Tibial nerve (tissue), 4 donors: ENCODE measurements around the gene BMF. TPM values are rescaled to one million over a fixed set of nuclear protein-coding genes. Genes with fewer than 3 reads are reported as not detected.

Experiments used
- DNase-seq, 2 donors: peaks; one replicate each; pipeline ENCODE4 v3.0.0-alpha.2; 2019; ENCODE audit warnings: low spot score in 2 of 2
- H3K27ac ChIP-seq, 4 donors: fragments of 200-600 bp; sonication (generic) in 3 of 4; one replicate each; pipeline ENCODE4 v1.5.1; 2017 to 2019; ENCODE audit warnings: mild to moderate bottlenecking in 1 of 4
- H3K27me3 ChIP-seq, 2 donors: fragments of 200-600 bp; sonication (generic) in 1 of 2; one replicate each; pipeline versions ENCODE4 v1.5.1 to v1.6.0; 2017 to 2019
- H3K36me3 ChIP-seq, 3 donors: fragments of 200-600 bp; sonication (generic); one replicate each; pipeline ENCODE4 v1.5.1; 2018 to 2019
- H3K4me1 ChIP-seq, 4 donors: fragments of 200-600 bp; sonication (generic) in 3 of 4; one replicate each; pipeline ENCODE4 v1.5.1; 2017 to 2019
- H3K4me3 ChIP-seq, 4 donors: fragments of 200-600 bp; sonication (generic) in 3 of 4; one replicate each; pipeline ENCODE4 v1.5.1; 2017 to 2019; ENCODE audit warnings: mild to moderate bottlenecking in 1 of 4, moderate library complexity in 1 of 4
- H3K9me3 ChIP-seq, 4 donors: fragments of 200-600 bp; sonication (generic) in 3 of 4; one replicate each; pipeline ENCODE4 v1.5.1; 2017 to 2019
- EP300 ChIP-seq, 2 donors: sonication (generic); formaldehyde crosslinking; IDR thresholded peaks; one replicate each; pipeline ENCODE4 v1.6.1; 2017; ENCODE audit warnings: antibody characterized with exemption in 2 of 2, mild to moderate bottlenecking in 1 of 2
- POLR2A ChIP-seq, 2 donors: fragments of 450-650 bp; IDR thresholded peaks; one replicate each; pipeline ENCODE4 v1.6.1; 2017; ENCODE audit warnings: antibody characterized with exemption in 2 of 2, mild to moderate bottlenecking in 2 of 2, moderate library complexity in 2 of 2
- whole genome bisulfite sequencing, 2 donors: methylation state at CpG; one replicate each; pipeline ENCODE4 v1.1.5; 2018; 5-methylcytosine and 5-hydroxymethylcytosine counted together
- total RNA-seq, 4 donors: library from RNA; depleted of rRNA; stranded (reverse); fragments of >200 nt; gene quantifications; one replicate each; pipeline ENCODE4 v1.1.0, GENCODE V29; 2016
- TF ChIP-seq, protein P1 (sequence below), 5 experiments: fragments of 200-600 bp in 3 of 5; fragments of 450-650 bp in 2 of 5; sonication (generic) in 3 of 5; IDR thresholded peaks; one replicate each; pipeline ENCODE4 v1.5.1; 2016 to 2019; ENCODE audit warnings: antibody characterized with exemption in 5 of 5, mild to moderate bottlenecking in 3 of 5, moderate library complexity in 2 of 5

BMF gene
- total RNA-seq, 4 donors from 2014 or later, result 2.7 to 6.3 (median 4.2) TPM

GRCh38 chr15:40055576-40056293 is 52.9 kb downstream of the BMF start:
- Histone ChIP-seq H3K4me3 (no peak overlapping the region), H3K36me3 (peaks cover 0 to 5% (median 0%) of the 10 kb centered on the region in 3 donors), H3K27ac (no peak overlapping the region), H3K27me3 (no peaks in the 10 kb centered on the region), H3K4me1 (peaks cover 0 to 33% (median 24%) of the 10 kb centered on the region in 4 donors), H3K9me3 (no peaks in the 10 kb centered on the region)
- no peak for TF ChIP-seq POLR2A (IDR thresholded peaks at IDR 0.05)
- no peak for TF ChIP-seq EP300 (IDR thresholded peaks at IDR 0.05)
- TF ChIP-seq, protein P1, sequence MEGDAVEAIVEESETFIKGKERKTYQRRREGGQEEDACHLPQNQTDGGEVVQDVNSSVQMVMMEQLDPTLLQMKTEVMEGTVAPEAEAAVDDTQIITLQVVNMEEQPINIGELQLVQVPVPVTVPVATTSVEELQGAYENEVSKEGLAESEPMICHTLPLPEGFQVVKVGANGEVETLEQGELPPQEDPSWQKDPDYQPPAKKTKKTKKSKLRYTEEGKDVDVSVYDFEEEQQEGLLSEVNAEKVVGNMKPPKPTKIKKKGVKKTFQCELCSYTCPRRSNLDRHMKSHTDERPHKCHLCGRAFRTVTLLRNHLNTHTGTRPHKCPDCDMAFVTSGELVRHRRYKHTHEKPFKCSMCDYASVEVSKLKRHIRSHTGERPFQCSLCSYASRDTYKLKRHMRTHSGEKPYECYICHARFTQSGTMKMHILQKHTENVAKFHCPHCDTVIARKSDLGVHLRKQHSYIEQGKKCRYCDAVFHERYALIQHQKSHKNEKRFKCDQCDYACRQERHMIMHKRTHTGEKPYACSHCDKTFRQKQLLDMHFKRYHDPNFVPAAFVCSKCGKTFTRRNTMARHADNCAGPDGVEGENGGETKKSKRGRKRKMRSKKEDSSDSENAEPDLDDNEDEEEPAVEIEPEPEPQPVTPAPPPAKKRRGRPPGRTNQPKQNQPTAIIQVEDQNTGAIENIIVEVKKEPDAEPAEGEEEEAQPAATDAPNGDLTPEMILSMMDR (IDR thresholded peaks at IDR 0.05), result no peak
- DNase-seq, result no peak
- 89 to 95% methylated on average over 11 to 13 of the region's 14 CpGs for WGBS, 2 donors

- peak overlapping the region in 1 of 4 donors; percentile 19 for H3K27ac ChIP-seq
- no peak for TF ChIP-seq POLR2A (IDR thresholded peaks at IDR 0.05)
- no peak for TF ChIP-seq EP300 (IDR thresholded peaks at IDR 0.05)
- no peak for DNase-seq
Observed at GRCh38 chr15:40054855-40055575, 53.7 kb downstream of the BMF start.

GRCh38 chr15:40054605-40054854 is 54.1 kb downstream of the BMF start:
- TF ChIP-seq EP300 (IDR thresholded peaks at IDR 0.05) (no peak), POLR2A (IDR thresholded peaks at IDR 0.05) (no peak)
- TF ChIP-seq, protein P1 (IDR thresholded peaks at IDR 0.05), result no peak
- Histone ChIP-seq H3K36me3 (peaks cover 0 to 5% (median 0%) of the 10 kb centered on the region in 3 donors), H3K9me3 (no peaks in the 10 kb centered on the region), H3K4me1 (peaks cover 0 to 34% (median 26%) of the 10 kb centered on the region in 4 donors), H3K27me3 (no peaks in the 10 kb centered on the region), H3K4me3 (no peak overlapping the region), H3K27ac (peak overlapping the region in 1 of 4 donors; percentile 23)
- DNase-seq, result no peak
- 95 to 100% methylated on average over 3 of the region's 3 CpGs for WGBS, 2 donors

More at GRCh38 chr15:40054855-40055575, 53.7 kb downstream of the BMF start:
- Histone ChIP-seq H3K36me3 (peaks cover 0 to 5% (median 0%) of the 10 kb centered on the region in 3 donors), H3K4me3 (no peak overlapping the region), H3K27me3 (no peaks in the 10 kb centered on the region), H3K4me1 (peaks cover 0 to 33% (median 26%) of the 10 kb centered on the region in 4 donors), H3K9me3 (no peaks in the 10 kb centered on the region)
- 22 to 47% methylated on average over 4 to 6 of the region's 6 CpGs for WGBS, 2 donors

- Histone ChIP-seq H3K4me3 (no peak overlapping the region), H3K27ac (peak overlapping the region in 1 of 4 donors; percentile 23), H3K36me3 (peaks cover 0 to 5% (median 0%) of the 10 kb centered on the region in 3 donors), H3K9me3 (no peaks in the 10 kb centered on the region), H3K27me3 (no peaks in the 10 kb centered on the region), H3K4me1 (peaks cover 0 to 36% (median 26%) of the 10 kb centered on the region in 4 donors)
- WGBS, 2 donors, result 77 to 85% methylated on average over 9 to 11 of the region's 14 CpGs
- TF ChIP-seq POLR2A (IDR thresholded peaks at IDR 0.05) (no peak), EP300 (IDR thresholded peaks at IDR 0.05) (no peak)
- TF ChIP-seq, protein P1 (IDR thresholded peaks at IDR 0.05), result no peak
- no peak for DNase-seq
Observed at GRCh38 chr15:40053831-40054604, 54.7 kb downstream of the BMF start.

GRCh38 chr15:40053079-40053830 is 55.4 kb downstream of the BMF start:
- 64 to 70% methylated on average over 12 of the region's 12 CpGs for WGBS, 2 donors
- H3K27me3 ChIP-seq, result no peaks in the 10 kb centered on the region
- H3K36me3 ChIP-seq, result peaks cover 0 to 5% (median 0%) of the 10 kb centered on the region in 3 donors
- no peaks in the 10 kb centered on the region for H3K9me3 ChIP-seq
- no peak for DNase-seq
- peaks cover 0 to 44% (median 26%) of the 10 kb centered on the region in 4 donors for H3K4me1 ChIP-seq
- no peak overlapping the region for H3K27ac ChIP-seq
- H3K4me3 ChIP-seq, result no peak overlapping the region
- TF ChIP-seq, protein P1 (IDR thresholded peaks at IDR 0.05), result no peak
- TF ChIP-seq EP300 (IDR thresholded peaks at IDR 0.05) (no peak), POLR2A (IDR thresholded peaks at IDR 0.05) (no peak)
